HG02763 (cell line): Measurements from ENCODE around the gene HOXA3.

Experiments
- ATAC-seq: cut with Tn5 transposase; IDR thresholded peaks from one replicate; pipeline ENCODE4 v1.9.1; 2021; ENCODE audit warnings: mild to moderate bottlenecking, moderate library complexity; ENCODE audit not compliant: unreplicated experiment

Gene HOXA3

GRCh38 chr7:27116962-27117886 lies 35.2 kb downstream of the HOXA3 start:
- ATAC-seq: no peak

- ATAC-seq: no peak
Measured at GRCh38 chr7:27116031-27116961, 36.1 kb downstream of the HOXA3 start.

DNA sequence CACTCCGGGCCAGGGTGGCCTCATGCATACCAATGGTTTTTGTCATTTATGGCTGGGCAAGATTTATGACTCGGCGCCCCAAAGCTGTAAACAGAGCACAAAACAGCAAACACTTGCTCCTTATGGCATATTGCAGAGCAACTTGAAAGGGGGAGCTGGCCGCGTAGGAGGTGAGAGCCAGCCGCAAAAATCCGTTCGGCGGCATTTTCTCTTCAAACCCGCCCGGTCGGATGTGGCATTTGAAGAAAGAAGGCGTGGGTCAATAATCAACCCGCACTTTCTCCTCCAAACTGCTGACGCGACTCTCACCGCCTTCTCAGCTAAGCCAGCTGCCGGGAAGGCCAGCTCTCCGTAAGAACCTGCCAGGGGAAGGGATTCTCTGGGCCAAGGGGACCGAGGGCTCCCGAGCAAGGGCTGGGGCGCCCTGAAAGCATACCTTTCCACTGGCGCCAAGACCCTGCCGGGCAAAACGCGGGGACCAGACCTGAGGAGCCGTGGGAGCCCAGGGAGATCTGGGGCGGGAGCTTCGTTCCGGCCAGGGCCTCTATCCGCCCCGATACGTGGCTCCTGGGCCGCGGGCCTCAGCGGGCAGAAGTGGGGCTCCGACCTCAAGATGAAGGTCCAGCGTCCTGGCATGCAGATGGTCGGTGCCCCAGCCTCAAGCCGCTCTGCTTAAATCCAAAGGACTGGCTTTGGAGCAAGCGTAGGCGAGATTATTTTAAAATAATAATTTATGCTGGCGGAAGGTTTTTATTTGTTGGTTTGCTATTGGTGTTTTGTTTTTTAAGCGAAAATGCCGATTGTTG lies 37.0 kb downstream of the HOXA3 start:
- no peak for ATAC-seq

DNA sequence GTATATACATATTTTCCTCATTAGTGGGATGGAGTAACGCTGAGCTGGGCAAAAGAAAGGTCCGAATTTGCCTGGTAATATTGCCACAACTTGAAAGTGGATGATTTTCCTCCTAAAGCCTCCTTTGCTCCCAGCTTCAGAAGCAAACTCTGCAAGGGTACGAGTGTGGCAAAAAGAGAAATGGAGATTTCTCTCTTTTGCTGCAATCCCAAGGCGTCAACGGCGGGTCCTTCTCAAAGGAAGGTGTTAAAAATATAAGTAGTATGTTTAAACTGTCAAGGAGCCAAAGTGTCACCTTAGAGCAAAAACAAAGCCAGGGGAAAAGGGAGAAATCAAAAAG lies 37.5 kb downstream of the HOXA3 start:
- ATAC-seq: no peak

- no peak for ATAC-seq
Measured at GRCh38 chr7:27113991-27114769, 38.2 kb downstream of the HOXA3 start.

DNA sequence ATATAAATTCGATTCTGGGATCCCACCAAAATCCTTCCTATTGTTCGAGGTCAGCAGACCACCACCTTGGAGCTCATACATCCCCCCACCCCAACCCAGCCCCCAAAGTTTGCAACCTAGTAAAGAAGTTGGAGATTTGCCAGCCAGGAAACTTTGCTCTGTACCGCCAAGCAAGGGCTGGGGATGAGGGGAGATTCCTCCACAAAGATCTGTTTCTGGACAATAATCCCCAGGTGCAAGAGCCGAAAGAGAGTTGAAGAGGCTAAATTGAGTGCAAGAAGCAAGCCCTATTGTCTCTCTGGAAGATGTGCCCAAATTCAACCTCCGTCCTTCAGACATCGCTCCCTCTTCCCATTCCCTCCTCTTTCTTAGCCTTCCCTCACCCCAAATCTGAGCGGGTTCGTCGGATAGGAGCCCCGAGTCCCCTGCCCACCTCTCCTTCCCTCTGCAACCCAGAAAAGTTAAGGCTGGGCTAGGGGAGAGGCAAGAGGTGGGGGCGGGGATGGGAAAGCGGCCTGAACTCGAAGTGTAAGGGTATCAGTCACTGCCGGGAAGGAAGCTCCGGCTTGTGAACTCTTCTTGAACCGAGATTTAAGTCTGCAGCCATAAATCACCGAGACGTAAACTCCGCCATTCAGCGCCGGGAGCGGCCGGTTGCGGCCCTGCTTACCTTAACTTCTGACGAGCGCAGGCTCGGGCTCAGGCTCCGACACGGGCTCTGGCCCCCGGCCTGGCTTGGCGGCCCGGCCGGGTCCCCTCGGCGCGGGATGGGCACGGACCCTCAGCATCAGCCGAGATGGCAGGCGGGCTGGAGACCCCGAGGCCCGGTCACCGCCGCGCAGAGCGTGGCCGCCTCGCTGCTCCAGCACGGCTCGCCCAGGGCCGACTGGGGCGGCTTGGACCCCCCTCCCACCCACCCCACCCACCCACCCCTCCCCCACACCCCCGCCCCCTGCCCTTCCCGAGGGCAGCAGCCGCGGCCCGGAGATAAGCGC lies 39.1 kb downstream of the HOXA3 start:
- no peak for ATAC-seq

DNA sequence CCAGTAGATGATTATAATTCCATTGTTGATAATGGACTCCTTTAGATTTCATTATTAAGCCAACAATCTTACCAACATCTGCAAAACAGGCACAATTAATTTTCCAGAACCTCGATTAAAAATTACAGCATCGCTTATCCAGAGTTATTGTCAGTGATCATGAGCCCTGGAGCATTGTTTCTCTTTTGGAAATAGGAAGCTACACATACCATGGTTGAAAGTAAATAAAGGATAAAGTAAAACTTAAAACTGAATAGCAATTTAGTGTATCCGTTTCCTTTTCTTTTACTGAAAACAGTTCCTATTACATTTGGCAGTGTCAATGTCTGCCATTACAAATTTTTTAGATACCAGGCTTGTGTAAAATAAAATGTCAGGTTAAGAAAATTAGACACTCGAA lies 40.0 kb downstream of the HOXA3 start:
- ATAC-seq: no peak

DNA sequence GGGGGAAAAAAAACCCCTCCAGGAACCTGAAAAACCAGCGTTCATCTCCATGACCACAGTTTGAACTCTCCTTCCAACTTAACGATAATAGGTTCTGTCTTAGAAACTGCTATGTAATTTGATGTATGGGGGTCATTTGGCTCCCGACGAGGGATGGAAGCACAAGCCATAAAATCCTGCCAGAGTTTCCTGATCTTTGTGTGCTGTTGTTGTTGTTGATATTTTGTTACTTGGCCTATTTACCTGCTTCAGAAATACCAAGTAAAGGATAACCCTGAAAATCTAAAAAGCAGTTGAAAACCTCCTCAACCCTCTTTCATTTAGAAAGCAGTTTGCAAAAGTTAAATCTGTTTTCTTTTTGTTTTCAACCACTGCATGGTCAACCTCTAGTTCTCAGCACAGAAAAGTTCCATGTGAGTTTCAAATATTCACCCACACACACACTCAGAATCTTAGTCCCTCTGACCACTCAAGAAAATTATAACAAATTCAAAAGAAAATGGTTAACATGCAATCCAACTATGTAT lies 40.6 kb downstream of the HOXA3 start:
- no peak for ATAC-seq

- ATAC-seq: no peak
Measured at GRCh38 chr7:27111042-27111750, 41.2 kb downstream of the HOXA3 start.

GRCh38 chr7:27110186-27111031 lies 42.0 kb downstream of the HOXA3 start:
- ATAC-seq: no peak

- no peak for ATAC-seq
Measured at GRCh38 chr7:27109466-27110185, 42.8 kb downstream of the HOXA3 start.

DNA sequence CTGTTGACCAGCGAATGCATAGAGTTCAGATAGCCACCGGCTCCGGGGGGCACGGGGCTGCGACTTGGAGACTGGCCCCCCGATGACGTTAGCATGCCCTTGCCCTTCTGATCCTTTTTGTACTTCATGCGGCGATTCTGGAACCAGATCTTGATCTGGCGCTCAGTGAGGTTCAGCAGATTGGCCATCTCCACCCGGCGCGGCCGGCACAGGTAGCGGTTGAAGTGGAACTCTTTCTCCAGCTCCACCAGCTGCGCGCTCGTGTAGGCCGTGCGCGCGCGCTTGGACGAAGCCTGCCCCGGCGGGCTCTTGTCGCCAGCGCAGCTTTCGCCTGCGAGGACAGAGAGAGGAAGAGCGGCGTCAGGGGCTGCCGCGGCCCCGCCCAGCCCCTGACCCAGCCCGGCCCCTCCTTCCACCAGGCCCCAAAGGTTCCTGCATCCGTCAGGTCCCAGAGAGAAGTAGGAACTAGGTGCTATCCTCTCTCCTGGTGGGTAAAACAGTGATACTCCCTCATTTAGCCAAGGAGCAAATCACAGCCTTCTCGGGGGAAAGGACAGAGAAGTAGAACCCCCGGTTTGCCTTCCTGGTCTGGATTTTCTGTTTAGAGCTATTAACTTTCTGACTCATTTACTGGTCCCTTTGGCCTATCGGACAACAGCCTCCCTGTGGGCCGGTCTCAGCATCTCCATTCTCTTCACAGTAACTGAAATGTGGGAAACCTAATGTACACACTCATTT lies 43.8 kb downstream of the HOXA3 start:
- no peak for ATAC-seq

- ATAC-seq: no peak
Measured at GRCh38 chr7:27107391-27108381, 44.7 kb downstream of the HOXA3 start.

- ATAC-seq: no peak
Measured at GRCh38 chr7:27106901-27107240, 45.5 kb downstream of the HOXA3 start.
